Hepatocyte (in vitro differentiated cells): Measurements from ENCODE around the gene FILIP1. TPM values are rescaled to one million over a fixed set of nuclear protein-coding genes. Genes with fewer than 3 reads are reported as not detected.

Experiments used
- DNase-seq: peaks from one replicate; pipeline ENCODE4 v3.0.0-alpha.2; 2016; ENCODE audit warnings: low spot score
- H2AFZ ChIP-seq: fragments of 200-600 bp; sonication (generic); 2 replicates; pipeline ENCODE4 v1.6.0; 2016; ENCODE audit warnings: antibody characterized with exemption, mild to moderate bottlenecking
- H3K27ac ChIP-seq: fragments of 200-600 bp; sonication (generic); 2 replicates; pipeline ENCODE4 v1.5.1; 2016; ENCODE audit warnings: mild to moderate bottlenecking
- H3K27me3 ChIP-seq: fragments of 200-600 bp; sonication (generic); 2 replicates; pipeline ENCODE4 v1.6.1; 2016
- H3K36me3 ChIP-seq: fragments of 200-600 bp; sonication (generic); replicated peaks from 2 replicates; pipeline ENCODE4 v1.5.1; 2016; ENCODE audit warnings: low read depth; ENCODE audit not compliant: insufficient read depth
- H3K4me1 ChIP-seq: fragments of 200-600 bp; sonication (generic); 2 replicates; pipeline ENCODE4 v1.5.1; 2016; ENCODE audit warnings: mild to moderate bottlenecking, moderate library complexity; ENCODE audit not compliant: insufficient read depth
- H3K4me2 ChIP-seq: fragments of 200-600 bp; sonication (generic); 2 replicates; pipeline ENCODE4 v1.6.0; 2016
- H3K4me3 ChIP-seq: fragments of 200-600 bp; sonication (generic); 2 replicates; pipeline ENCODE4 v1.5.1; 2016; ENCODE audit warnings: mild to moderate bottlenecking
- H3K79me2 ChIP-seq: fragments of 200-600 bp; sonication (generic); 2 replicates; pipeline ENCODE4 v1.6.0; 2017; ENCODE audit warnings: mild to moderate bottlenecking
- H3K9me2 ChIP-seq: fragments of 200-600 bp; sonication (generic); replicated peaks from 2 replicates; pipeline ENCODE4 v1.6.0; 2017; ENCODE audit warnings: mild to moderate bottlenecking; ENCODE audit not compliant: insufficient read depth
- H3K9me3 ChIP-seq: fragments of 200-600 bp; sonication (generic); 2 replicates; pipeline ENCODE4 v1.5.1; 2016; ENCODE audit warnings: low read depth, mild to moderate bottlenecking
- H4K20me1 ChIP-seq: fragments of 200-600 bp; sonication (generic); 2 replicates; pipeline ENCODE4 v1.6.0; 2016; ENCODE audit warnings: mild to moderate bottlenecking; ENCODE audit not compliant: insufficient read depth, poor library complexity, severe bottlenecking
- EZH2 ChIP-seq: fragments of 200-600 bp; sonication (generic); IDR thresholded peaks from 2 replicates; pipeline ENCODE4 v1.6.1; 2016; ENCODE audit warnings: antibody characterized with exemption, mild to moderate bottlenecking, borderline replicate concordance
- EZH2phosphoT487 ChIP-seq: fragments of 200-600 bp; sonication (generic); IDR thresholded peaks from one replicate; pipeline ENCODE4 v1.6.1; 2018; ENCODE audit warnings: antibody characterized with exemption, mild to moderate bottlenecking, low read depth, moderate library complexity; ENCODE audit not compliant: unreplicated experiment, severe bottlenecking
- WGBS: methylation state at CpG from one replicate; pipeline ENCODE4 v1.1.6; 2016; ENCODE audit warnings: low lambda C conversion rate; ENCODE audit errors: missing lambda C conversion rate; 5-methylcytosine and 5-hydroxymethylcytosine counted together
- polyA plus RNA-seq: library from polyadenylated mRNA; unstranded; fragments of >200 nt; fragmentation: Nextera tagmentation; extraction: Ambion mirVana; gene quantifications from 2 replicates; pipeline ENCODE4 v1.2.1, GENCODE V29; 2016
- total RNA-seq: library from RNA; depleted of rRNA; stranded (reverse); fragments of >200 nt; gene quantifications from 2 replicates; pipeline ENCODE4 v1.2.3, GENCODE V29; 2014
- TF ChIP-seq, protein P1 (sequence below): fragments of 200-600 bp; sonication (generic); IDR thresholded peaks from 2 replicates; pipeline ENCODE4 v1.5.1; 2016; ENCODE audit warnings: antibody characterized with exemption, mild to moderate bottlenecking; ENCODE audit not compliant: poor library complexity

The FILIP1 gene
- total and polyA plus RNA-seq, 2 experiments from 2014 or later, result 4.1 to 6.0 TPM

DNA sequence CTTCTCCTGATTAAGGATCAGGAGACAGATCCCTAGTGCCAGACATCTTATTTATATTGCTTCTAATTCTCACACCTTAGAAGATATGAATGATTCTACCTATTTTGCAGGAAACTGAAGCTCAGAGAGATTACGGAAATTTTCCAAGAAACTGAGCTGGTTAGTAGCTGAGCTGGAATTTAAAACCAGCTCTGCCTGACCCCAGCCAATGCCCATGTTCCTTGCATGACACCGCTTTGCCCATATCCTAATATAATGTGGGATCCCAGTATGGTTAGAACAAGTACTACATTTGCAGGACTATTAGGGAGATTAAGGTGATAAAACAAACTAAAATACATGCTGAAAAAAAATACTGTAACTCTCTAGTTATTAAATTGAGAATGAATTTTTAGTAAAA, 210.9 kb downstream of the FILIP1 start:
- Histone ChIP-seq H3K79me2 (peaks cover 85% of the 10 kb centered on the region), H3K4me1 (peaks cover 25% of the 10 kb centered on the region), H3K9me2 (no peaks in the 10 kb centered on the region)

DNA sequence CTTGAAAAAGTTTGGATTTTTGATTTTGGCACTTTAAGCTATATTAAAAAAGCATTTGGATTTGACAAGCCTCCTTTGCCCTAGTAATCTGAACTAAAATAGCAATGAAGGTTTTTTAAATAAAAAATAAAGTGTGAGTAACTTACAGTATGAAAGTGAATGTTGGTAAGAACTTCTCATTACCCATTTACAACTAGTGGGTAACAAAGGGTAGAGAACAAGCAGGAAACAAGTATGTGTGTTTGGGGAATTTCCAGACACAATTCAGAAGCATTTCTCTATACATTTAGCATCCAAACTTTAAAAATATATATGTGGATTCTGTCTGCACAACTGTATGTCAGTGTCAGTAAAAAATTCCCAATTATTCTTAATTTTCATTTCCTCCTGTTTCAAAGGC, 211.9 kb downstream of the FILIP1 start:
- Histone ChIP-seq H3K4me3 (peak overlapping the region; percentile 86), H4K20me1 (peaks cover 61% of the 10 kb centered on the region), H3K9me2 (no peaks in the 10 kb centered on the region), H3K27ac (no peak overlapping the region), H3K9me3 (no peaks in the 10 kb centered on the region), H2AFZ (no peak overlapping the region), H3K4me1 (peaks cover 25% of the 10 kb centered on the region), H3K79me2 (peaks cover 85% of the 10 kb centered on the region), H3K36me3 (no peaks in the 10 kb centered on the region), H3K4me2 (peak overlapping the region; percentile 82), H3K27me3 (no peaks in the 10 kb centered on the region)
- TF ChIP-seq, protein P1, sequence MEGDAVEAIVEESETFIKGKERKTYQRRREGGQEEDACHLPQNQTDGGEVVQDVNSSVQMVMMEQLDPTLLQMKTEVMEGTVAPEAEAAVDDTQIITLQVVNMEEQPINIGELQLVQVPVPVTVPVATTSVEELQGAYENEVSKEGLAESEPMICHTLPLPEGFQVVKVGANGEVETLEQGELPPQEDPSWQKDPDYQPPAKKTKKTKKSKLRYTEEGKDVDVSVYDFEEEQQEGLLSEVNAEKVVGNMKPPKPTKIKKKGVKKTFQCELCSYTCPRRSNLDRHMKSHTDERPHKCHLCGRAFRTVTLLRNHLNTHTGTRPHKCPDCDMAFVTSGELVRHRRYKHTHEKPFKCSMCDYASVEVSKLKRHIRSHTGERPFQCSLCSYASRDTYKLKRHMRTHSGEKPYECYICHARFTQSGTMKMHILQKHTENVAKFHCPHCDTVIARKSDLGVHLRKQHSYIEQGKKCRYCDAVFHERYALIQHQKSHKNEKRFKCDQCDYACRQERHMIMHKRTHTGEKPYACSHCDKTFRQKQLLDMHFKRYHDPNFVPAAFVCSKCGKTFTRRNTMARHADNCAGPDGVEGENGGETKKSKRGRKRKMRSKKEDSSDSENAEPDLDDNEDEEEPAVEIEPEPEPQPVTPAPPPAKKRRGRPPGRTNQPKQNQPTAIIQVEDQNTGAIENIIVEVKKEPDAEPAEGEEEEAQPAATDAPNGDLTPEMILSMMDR, result no peak
- TF ChIP-seq EZH2, result no peak
- no peak for TF ChIP-seq EZH2phosphoT487
- DNase-seq, result no peak

More for the DNA sequence above, 210.9 kb downstream of the FILIP1 start:
- 30% methylated on average over 2 of the region's 2 CpGs for WGBS
- Histone ChIP-seq H3K27me3 (no peaks in the 10 kb centered on the region), H3K4me2 (peak overlapping the region; percentile 82), H3K36me3 (no peaks in the 10 kb centered on the region), H2AFZ (no peak overlapping the region), H3K9me3 (no peaks in the 10 kb centered on the region), H3K27ac (no peak overlapping the region), H4K20me1 (peaks cover 53% of the 10 kb centered on the region), H3K4me3 (peak overlapping the region; percentile 86)
- TF ChIP-seq EZH2 (no peak), EZH2phosphoT487 (no peak)
- no peak for DNase-seq

DNA sequence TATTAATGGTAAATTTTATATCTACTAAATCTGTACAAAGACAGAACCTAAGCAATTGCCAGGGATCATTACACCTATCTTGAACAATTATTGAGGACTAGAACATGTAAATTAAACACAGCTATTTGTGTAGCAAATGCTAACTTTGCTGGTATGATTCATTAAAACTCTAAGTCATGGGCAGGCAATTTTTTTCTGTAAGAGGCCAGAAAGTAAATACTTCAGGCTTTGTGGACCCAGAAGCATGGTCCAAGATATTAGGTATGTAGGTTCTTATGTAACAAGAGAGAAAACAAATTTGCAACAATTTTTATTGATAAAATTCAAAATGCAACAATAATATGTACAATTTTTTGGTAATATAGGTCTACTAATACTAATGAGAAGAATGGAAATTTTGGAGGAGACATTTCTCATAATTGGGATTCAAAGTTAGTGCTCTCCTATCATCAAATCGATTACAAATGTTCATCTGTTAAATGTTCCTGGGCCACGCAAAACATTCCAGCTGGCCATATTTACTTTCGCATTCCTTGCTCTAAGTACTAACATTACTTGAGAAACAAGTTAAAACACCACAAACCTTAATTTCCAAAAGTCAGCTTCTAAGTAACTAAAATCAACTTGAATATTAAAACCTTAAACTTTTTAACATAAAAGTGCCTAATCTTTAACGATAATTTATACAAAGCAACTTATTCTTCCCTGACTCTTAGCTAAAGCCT, 213.3 kb downstream of the FILIP1 start:
- H3K79me2 ChIP-seq, result peaks cover 91% of the 10 kb centered on the region
- TF ChIP-seq EZH2phosphoT487 (no peak), EZH2 (no peak)
- TF ChIP-seq, protein P1, result no peak
- no peaks in the 10 kb centered on the region for H3K27me3 ChIP-seq
- peaks cover 25% of the 10 kb centered on the region for H3K4me1 ChIP-seq
- peak overlapping the region; percentile 82 for H3K4me2 ChIP-seq
- H3K9me2 ChIP-seq, result no peaks in the 10 kb centered on the region
- H3K27ac ChIP-seq, result no peak overlapping the region
- no peaks in the 10 kb centered on the region for H3K36me3 ChIP-seq
- 51% methylated on average over 4 of the region's 4 CpGs for WGBS
- no peak overlapping the region for H3K4me3 ChIP-seq
- H2AFZ ChIP-seq, result no peak overlapping the region
- H3K9me3 ChIP-seq, result no peaks in the 10 kb centered on the region
- H4K20me1 ChIP-seq, result peaks cover 64% of the 10 kb centered on the region
- no peak for DNase-seq

DNA sequence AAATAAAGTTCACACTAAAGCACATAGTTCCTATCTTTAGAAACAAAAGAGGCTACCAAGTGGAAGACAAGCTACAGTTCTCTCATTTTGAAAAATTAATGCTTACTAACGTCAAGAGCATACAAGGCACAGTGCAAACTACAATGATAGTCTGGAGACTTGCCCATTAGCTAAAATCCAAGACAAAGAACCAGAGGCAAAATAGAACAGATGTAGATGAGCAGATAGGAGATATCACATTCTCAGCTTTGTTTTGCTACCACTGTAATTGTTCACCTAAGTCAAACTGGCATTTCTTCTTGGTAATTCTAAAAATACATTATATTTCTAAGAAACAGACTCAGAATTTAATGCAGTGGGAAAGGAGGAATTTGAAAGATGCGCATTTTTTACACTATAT, 214.2 kb downstream of the FILIP1 start:
- Histone ChIP-seq H3K4me2 (peak overlapping the region; percentile 82), H4K20me1 (peaks cover 64% of the 10 kb centered on the region), H3K27ac (no peak overlapping the region), H3K27me3 (no peaks in the 10 kb centered on the region), H3K36me3 (no peaks in the 10 kb centered on the region), H3K4me1 (peaks cover 25% of the 10 kb centered on the region), H3K9me3 (no peaks in the 10 kb centered on the region), H3K9me2 (no peaks in the 10 kb centered on the region), H3K79me2 (peaks cover 100% of the 10 kb centered on the region), H2AFZ (no peak overlapping the region), H3K4me3 (no peak overlapping the region)
- TF ChIP-seq EZH2, result no peak
- no peak for DNase-seq
- WGBS, result 84% methylated on average over 2 of the region's 2 CpGs
